ENCODE measurements around the gene TMED1. TPM values are rescaled to one million over a fixed set of nuclear protein-coding genes. Genes with fewer than 3 reads are reported as not detected.

Gene TMED1
- total and polyA plus RNA-seq, 9 of the 15 experiments (the other 6 are each of a cell fraction or from before 2014, with no cell fraction given): 0.86 to 30.2 (median 23.5) TPM

- TF ChIP-seq NKRF (IDR thresholded peaks at IDR 0.05; ENCODE audit: borderline replicate concordance) (peak; percentile 68; the same call in 1 of the 2 replicates), CBX1 (IDR thresholded peaks at IDR 0.05; ENCODE audit: low read depth) (peak; percentile 89), MBD1 (CRISPR knock-in tag; IDR thresholded peaks at IDR 0.05) (peak; percentile 99), ZNF41 (CRISPR knock-in tag; conservative IDR thresholded peaks at IDR 0.05) (peak; percentile 83), ZBTB2 (IDR thresholded peaks at IDR 0.05) (peak; percentile 73; the same call in 1 of the 2 replicates), HLTF (IDR thresholded peaks at IDR 0.05) (peak; percentile 77; the same call in 1 of the 2 replicates), RFX1 (IDR thresholded peaks at IDR 0.05) (no peak), NR2F6 (CRISPR knock-in tag; IDR thresholded peaks at IDR 0.05) (no peak), TAL1 (IDR thresholded peaks at IDR 0.05) (no peak), KHSRP (IDR thresholded peaks at IDR 0.05) (0 out of 2 replicates have a peak, but pooled peaks have one; percentile 39), ZNF77 (CRISPR knock-in tag; IDR thresholded peaks at IDR 0.05) (no peak), HDAC6 (IDR thresholded peaks at IDR 0.05; ENCODE audit: low read depth, low read length) (no peak), MAX (CRISPR knock-in tag; IDR thresholded peaks at IDR 0.05) (peak; percentile 99), YBX1 (IDR thresholded peaks at IDR 0.05) (no peak), MEIS2 (IDR thresholded peaks at IDR 0.05; ENCODE audit: partially characterized antibody) (peak; percentile 26), ZNF57 (CRISPR knock-in tag; IDR thresholded peaks at IDR 0.05) (no peak), HDGF (IDR thresholded peaks at IDR 0.05) (no peak), GTF2E2 (tag; IDR thresholded peaks at IDR 0.05) (no peak), PRDM10 (IDR thresholded peaks at IDR 0.05; ENCODE audit: partially characterized antibody) (no peak)
Observed at GRCh38 chr19:10836479-10837330, 693 bp upstream of the TMED1 start (continued).

Measured in K562 (cell line).